Measurements from ENCODE around the gene C1orf115.
A peak's percentile ranks its signal among the peaks of the same experiment; 100 is the strongest.
"Not testable (repeated sequence)": the region's sequence is repeated elsewhere in the genome, so short reads cannot be mapped to it uniquely, and the experiment has no call there.

The C1orf115 gene

DNA sequence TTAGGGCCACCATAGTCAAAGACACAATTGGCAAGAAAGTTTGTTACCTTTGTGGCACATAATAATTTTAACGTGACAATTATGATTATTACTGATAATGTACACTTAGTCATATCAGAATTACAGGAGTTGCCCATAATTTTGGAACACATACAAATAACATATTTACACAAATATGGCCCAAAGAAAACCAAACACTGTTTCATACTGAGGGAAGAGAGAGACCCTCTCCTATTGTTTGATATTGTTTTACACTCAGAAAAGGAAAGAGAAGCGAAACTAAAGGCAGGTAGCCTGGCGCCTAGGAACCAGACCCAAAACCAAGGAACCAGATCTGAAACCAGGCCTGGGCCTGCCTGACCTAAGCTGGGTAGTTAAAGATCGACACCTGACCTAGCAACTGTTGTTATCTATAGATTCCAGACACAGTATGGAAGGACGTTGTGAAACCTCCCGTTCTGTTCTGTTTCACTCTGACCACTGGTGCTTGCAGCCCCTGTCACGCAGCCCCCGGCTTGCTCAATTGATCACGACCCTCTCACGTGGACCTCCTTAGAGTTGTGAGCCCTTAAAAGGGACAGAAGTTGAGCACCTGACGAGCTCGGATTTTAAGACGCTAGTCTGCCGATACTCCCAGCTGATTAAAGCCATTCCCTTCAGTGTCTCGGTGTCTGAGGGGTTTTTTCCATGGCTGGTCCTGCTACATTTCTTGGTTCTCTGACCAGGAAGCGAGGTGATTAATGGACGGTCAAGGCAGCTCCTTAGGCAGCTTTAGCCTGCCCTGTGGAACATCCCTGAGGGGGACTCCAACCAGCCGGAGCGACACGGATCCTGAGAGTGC, 27.9 kb downstream of the C1orf115 start:
- H3K9ac ChIP-seq, result no peak overlapping the region
- H3K4me3 ChIP-seq, result no peak overlapping the region
- H3K4me2 ChIP-seq, result no peak overlapping the region
- H3K9me3 ChIP-seq, result peaks cover 27% of the 10 kb centered on the region
- no peak overlapping the region for H3K27ac ChIP-seq
- no peaks in the 10 kb centered on the region for H3K4me1 ChIP-seq
- no peaks in the 10 kb centered on the region for H3K27me3 ChIP-seq
- H4K20me1 ChIP-seq, result no peaks in the 10 kb centered on the region
- TF ChIP-seq Cebpa-rat (IDR thresholded peaks at IDR 0.05), result no peak
- no peaks in the 10 kb centered on the region for H3K36me3 ChIP-seq

DNA sequence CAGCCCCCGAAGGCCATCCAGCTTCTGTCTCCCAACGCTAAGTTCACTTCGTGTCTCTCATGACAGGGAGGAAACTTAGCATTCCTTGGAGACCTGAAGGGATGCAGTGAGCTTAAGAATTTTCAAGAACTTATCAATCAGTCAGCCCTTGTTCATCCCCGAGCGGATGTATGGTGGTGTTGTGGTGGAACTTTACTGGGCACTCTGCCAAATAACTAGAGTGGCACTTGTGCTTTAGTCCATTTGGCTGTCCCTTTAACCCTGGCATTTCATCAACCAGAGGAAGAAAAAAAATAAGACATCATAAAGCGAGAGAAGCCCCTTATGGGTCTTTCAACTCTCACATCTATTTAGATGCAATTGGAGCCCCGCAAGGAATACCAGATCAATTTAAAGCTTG, 31.1 kb downstream of the C1orf115 start:
- not testable (repeated sequence) for H3K36me3 ChIP-seq, H3K27ac ChIP-seq, H3K4me3 ChIP-seq, H4K20me1 ChIP-seq, H3K4me1 ChIP-seq, H3K9ac ChIP-seq, H3K9me3 ChIP-seq, H3K27me3 ChIP-seq
- H3K4me2 ChIP-seq, result peak overlapping the region; percentile 12; the same call in 1 of the 2 replicates

DNA sequence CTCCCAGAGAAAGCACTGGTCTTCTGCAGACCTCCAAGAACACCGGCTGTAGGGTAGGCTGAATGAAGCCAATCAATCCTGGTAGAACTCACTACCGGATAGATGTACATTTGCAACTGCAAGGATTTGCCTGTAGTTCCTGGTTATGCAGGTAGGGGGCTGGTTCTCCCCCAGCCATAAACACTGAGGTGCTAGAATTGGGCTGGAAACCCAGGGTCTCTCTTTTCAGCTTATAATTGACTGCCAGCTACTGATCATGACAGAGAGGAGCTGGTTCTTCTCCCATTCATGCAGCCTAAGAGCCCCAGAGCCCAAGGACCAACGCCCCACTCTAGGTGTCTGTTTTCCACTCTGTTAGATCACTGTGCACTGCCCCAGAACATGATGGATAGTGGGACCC, 36.5 kb downstream of the C1orf115 start:
- Histone ChIP-seq H3K4me1 (no peaks in the 10 kb centered on the region), H3K27ac (no peak overlapping the region), H3K9me3 (no peaks in the 10 kb centered on the region), H3K4me3 (no peak overlapping the region), H4K20me1 (no peaks in the 10 kb centered on the region), H3K4me2 (no peak overlapping the region), H3K9ac (no peak overlapping the region), H3K27me3 (no peaks in the 10 kb centered on the region), H3K36me3 (no peaks in the 10 kb centered on the region)
- no peak for TF ChIP-seq Cebpa-rat (IDR thresholded peaks at IDR 0.05)

GRCh38 chr1:220727519-220727918, 37.4 kb downstream of the C1orf115 start:
- no peak overlapping the region for H3K4me3 ChIP-seq
- no peak for TF ChIP-seq Cebpa-rat (IDR thresholded peaks at IDR 0.05)
- H4K20me1 ChIP-seq, result no peaks in the 10 kb centered on the region
- H3K36me3 ChIP-seq, result no peaks in the 10 kb centered on the region
- H3K4me1 ChIP-seq, result no peaks in the 10 kb centered on the region
- no peak overlapping the region for H3K4me2 ChIP-seq
- no peak overlapping the region for H3K27ac ChIP-seq
- no peaks in the 10 kb centered on the region for H3K27me3 ChIP-seq
- no peaks in the 10 kb centered on the region for H3K9me3 ChIP-seq
- no peak overlapping the region for H3K9ac ChIP-seq

DNA sequence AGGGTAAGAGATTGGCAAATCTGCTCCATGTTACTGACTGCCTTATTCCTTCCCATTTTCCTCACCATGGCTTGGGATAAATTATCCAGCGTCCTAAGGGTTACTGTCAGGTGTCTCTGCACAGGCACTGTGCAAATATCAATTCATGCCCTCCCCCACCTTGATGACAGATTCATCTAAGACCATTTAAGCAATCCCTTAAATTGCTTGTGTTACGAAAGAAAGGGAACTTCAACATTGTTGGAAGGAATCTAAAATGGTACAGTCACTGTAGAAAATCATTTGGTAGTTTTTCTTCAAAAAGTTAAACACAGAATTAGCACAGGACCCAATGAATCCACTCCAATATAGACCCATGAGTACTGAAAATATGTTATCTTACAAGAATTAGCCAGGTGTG, 40.3 kb downstream of the C1orf115 start:
- no peak overlapping the region for H3K9ac ChIP-seq
- no peaks in the 10 kb centered on the region for H4K20me1 ChIP-seq
- H3K4me2 ChIP-seq, result no peak overlapping the region
- no peak overlapping the region for H3K27ac ChIP-seq
- H3K27me3 ChIP-seq, result no peaks in the 10 kb centered on the region
- no peaks in the 10 kb centered on the region for H3K9me3 ChIP-seq
- H3K4me3 ChIP-seq, result no peak overlapping the region
- TF ChIP-seq Cebpa-rat (IDR thresholded peaks at IDR 0.05), result no peak
- H3K4me1 ChIP-seq, result peaks cover 5% of the 10 kb centered on the region; the same call in 1 of the 2 replicates
- no peaks in the 10 kb centered on the region for H3K36me3 ChIP-seq

DNA sequence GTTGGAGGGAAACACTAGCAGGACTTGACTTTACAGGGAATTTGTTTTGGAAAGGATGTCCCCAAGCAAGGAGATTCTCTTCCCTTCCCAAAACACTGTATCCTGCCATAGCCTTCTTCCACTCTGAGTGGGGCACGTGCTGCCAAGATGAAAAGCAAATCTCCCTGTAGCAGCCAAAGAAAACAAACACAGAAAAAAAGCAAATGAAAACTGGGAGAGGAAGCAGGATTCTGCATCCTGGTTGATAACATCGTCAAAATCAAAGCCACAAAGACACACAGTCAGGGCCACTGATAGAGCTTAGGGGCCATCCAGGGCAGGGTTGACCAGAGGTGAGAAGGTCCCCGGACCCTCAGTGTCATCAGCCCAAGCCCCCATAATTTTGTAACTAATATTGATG, 42.0 kb downstream of the C1orf115 start:
- no peaks in the 10 kb centered on the region for H4K20me1 ChIP-seq
- no peaks in the 10 kb centered on the region for H3K36me3 ChIP-seq
- H3K4me2 ChIP-seq, result no peak overlapping the region
- TF ChIP-seq Cebpa-rat (IDR thresholded peaks at IDR 0.05), result no peak
- peaks cover 5% of the 10 kb centered on the region; the same call in 1 of the 2 replicates for H3K4me1 ChIP-seq
- H3K9ac ChIP-seq, result no peak overlapping the region
- H3K27me3 ChIP-seq, result no peaks in the 10 kb centered on the region
- H3K27ac ChIP-seq, result no peak overlapping the region
- no peaks in the 10 kb centered on the region for H3K9me3 ChIP-seq
- H3K4me3 ChIP-seq, result no peak overlapping the region

DNA sequence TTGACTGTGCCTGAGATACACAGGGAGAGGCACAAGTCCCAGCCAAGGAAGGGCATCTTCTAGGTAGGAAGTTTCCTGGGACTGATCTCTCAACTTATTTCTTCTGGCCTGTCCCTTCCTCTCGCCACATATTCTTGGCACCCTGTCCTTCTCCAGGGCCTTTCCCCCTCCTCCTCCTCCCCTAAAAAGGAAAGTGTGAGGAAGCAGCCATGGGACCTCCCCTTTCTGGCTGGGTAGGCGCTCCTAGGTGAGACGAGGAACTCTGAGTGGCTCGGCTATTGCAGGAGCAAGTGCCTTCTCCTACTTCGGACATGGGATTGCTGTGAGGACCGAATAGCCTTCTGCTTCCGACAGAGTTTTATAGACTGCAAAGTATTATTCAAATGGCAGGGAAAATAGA, 42.5 kb downstream of the C1orf115 start:
- no peak overlapping the region for H3K4me3 ChIP-seq
- H3K4me2 ChIP-seq, result peak overlapping the region; percentile 21; the same call in 1 of the 2 replicates
- H3K9me3 ChIP-seq, result no peaks in the 10 kb centered on the region
- H4K20me1 ChIP-seq, result no peaks in the 10 kb centered on the region
- H3K36me3 ChIP-seq, result no peaks in the 10 kb centered on the region
- no peaks in the 10 kb centered on the region for H3K27me3 ChIP-seq
- peaks cover 5% of the 10 kb centered on the region; the same call in 1 of the 2 replicates for H3K4me1 ChIP-seq
- H3K27ac ChIP-seq, result no peak overlapping the region
- TF ChIP-seq Cebpa-rat (IDR thresholded peaks at IDR 0.05), result no peak
- no peak overlapping the region for H3K9ac ChIP-seq

GRCh38 chr1:220733086-220733601, 43.0 kb downstream of the C1orf115 start:
- no peak overlapping the region for H3K27ac ChIP-seq
- H3K4me2 ChIP-seq, result peak overlapping the region; percentile 21; the same call in 1 of the 2 replicates
- no peak overlapping the region for H3K9ac ChIP-seq
- H3K4me3 ChIP-seq, result no peak overlapping the region
- peaks cover 5% of the 10 kb centered on the region; the same call in 1 of the 2 replicates for H3K4me1 ChIP-seq
- no peaks in the 10 kb centered on the region for H3K9me3 ChIP-seq
- H3K27me3 ChIP-seq, result no peaks in the 10 kb centered on the region
- TF ChIP-seq Cebpa-rat (IDR thresholded peaks at IDR 0.05), result no peak
- H4K20me1 ChIP-seq, result no peaks in the 10 kb centered on the region
- no peaks in the 10 kb centered on the region for H3K36me3 ChIP-seq

DNA sequence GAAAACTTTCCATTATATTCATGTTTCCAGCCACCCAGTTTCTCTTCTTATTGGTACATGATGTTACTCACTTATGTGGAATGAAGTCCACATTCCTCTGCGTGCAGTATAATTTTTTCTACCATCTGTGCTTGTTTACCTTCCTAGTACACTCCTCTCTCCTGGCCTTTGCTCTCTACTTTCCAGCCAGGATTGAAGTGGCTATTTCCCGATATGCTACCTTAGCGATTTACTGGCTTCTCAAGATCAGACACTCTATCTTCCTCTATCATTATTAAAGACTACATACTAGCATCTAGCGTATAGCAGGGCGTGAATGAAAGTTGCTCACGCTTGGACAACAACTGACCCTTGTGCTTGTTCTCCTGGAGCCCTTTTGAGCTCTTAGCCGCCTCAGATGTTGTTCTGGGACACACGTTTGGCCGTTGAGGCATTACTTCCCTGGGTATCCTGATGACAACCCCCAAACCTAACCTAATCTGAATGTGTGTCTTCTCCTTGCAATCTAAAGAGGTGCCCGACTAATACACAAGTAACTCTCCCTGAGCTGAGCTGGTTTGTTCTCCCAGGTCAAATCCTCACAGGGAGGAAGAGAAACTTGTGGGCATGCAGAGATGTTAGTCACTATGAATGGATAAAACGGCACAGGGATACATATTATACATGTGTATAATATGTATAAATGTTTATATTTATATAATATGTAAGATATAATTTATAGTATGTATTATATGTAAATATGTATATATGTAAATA, 44.6 kb downstream of the C1orf115 start:
- no peaks in the 10 kb centered on the region for H3K27me3 ChIP-seq
- H3K4me1 ChIP-seq, result peaks cover 5% of the 10 kb centered on the region; the same call in 1 of the 2 replicates
- no peaks in the 10 kb centered on the region for H4K20me1 ChIP-seq
- TF ChIP-seq Cebpa-rat (IDR thresholded peaks at IDR 0.05), result no peak
- no peak overlapping the region for H3K4me2 ChIP-seq
- H3K9ac ChIP-seq, result no peak overlapping the region
- no peaks in the 10 kb centered on the region for H3K9me3 ChIP-seq
- no peak overlapping the region for H3K4me3 ChIP-seq
- H3K27ac ChIP-seq, result no peak overlapping the region
- H3K36me3 ChIP-seq, result no peaks in the 10 kb centered on the region

DNA sequence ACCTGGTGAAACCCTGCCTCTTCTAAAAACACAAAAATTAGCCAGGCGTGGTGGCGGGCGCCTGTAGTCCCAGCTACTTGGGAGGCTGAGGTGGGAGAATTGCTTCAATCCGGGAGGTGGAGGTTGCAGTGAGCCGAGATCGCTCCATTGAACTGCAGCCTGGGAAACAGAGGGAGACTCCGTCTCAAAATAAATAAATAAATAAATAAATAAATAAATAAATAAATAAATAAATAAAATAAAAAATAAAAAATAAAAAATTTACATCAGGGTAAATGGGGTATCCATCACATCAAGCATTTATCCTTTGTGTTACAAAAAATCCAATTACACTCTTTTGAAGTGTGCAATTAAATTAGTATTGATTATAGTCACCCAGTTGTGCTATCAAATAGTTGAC, 46.1 kb downstream of the C1orf115 start:
- not testable (repeated sequence) for H3K9me3 ChIP-seq, H3K4me2 ChIP-seq, H3K9ac ChIP-seq

More for the DNA sequence above, 46.1 kb downstream of the C1orf115 start:
- not testable (repeated sequence) for H3K4me1 ChIP-seq, H3K27ac ChIP-seq, H3K4me3 ChIP-seq, H3K27me3 ChIP-seq, H4K20me1 ChIP-seq, H3K36me3 ChIP-seq
